HepG2 (cell line): Measurements from ENCODE around the gene ARL16. TPM values are rescaled to one million over a fixed set of nuclear protein-coding genes. Genes with fewer than 3 reads are reported as not detected.

Source experiments
- ATAC-seq: fragments of 200-7000 bp; cut with Tn5 transposase; 3 replicates; pipeline ENCODE4 v1.9.1; 2020; ENCODE audit warnings: mild to moderate bottlenecking, moderate library complexity
- BruUV-seq: library from RNA; stranded (reverse); fragments of 400-500 nt; replicated peaks from 2 replicates; lab custom pipeline; 2021; lab: Mats Ljungman, UMichigan
- CTCF ChIA-PET: fragments of 300-600 bp; formaldehyde crosslinking; extraction: SDS; loops from one replicate; lab custom pipeline; 2021; ENCODE audit warnings: low total read pairs, inconsistent platforms, low intra/inter-chr PET ratio; lab: Yijun Ruan, JAX
- POLR2A ChIA-PET: fragments of 350-600 bp; sonication (Branson Sonifier 250); formaldehyde crosslinking; loops from one replicate; lab custom pipeline; 2020; ENCODE audit warnings: antibody characterized with exemption, inconsistent platforms; lab: Yijun Ruan, JAX
- DNase-seq: peaks from one replicate; pipeline ENCODE4 v3.0.0-alpha.2; 2015; ENCODE audit warnings: low spot score
- FAIRE-seq: peaks from 3 replicates; lab custom pipeline; 2011; peaks lifted over from hg19 to GRCh38; lab: Jason Lieb, UNC
- H2AFZ ChIP-seq: one replicate; pipeline ENCODE4 v1.6.1; 2011; ENCODE audit warnings: low read length, inconsistent platforms
- H3K27ac ChIP-seq: fragments of 300-600 bp; 3 replicates; pipeline ENCODE4 v1.8.0; 2011; ENCODE audit warnings: mixed run types, mild to moderate bottlenecking, mixed read lengths, low read length, inconsistent platforms; ENCODE audit not compliant: insufficient read depth; ENCODE audit errors: extremely low read length
- H3K27me3 ChIP-seq, 2 experiments: fragments of 200-600 bp in 1 of 2; 2 replicates in 1 of 2; 3 replicates in 1 of 2; pipeline versions ENCODE4 v1.6.0 to v1.8.0; 2011; ENCODE audit warnings: low read length in 2 of 2, mild to moderate bottlenecking in 2 of 2, moderate library complexity in 2 of 2, inconsistent platforms in 1 of 2; ENCODE audit not compliant: insufficient read depth in 2 of 2, control insufficient read depth in 1 of 2
- H3K36me3 ChIP-seq, 2 experiments: fragments of 200-600 bp in 1 of 2; replicated peaks in 1 of 2; 2 replicates in 1 of 2; 3 replicates in 1 of 2; pipeline versions ENCODE4 v1.5.1 to v1.8.0; 2011; ENCODE audit warnings: low read length in 2 of 2, inconsistent platforms in 1 of 2; ENCODE audit not compliant: insufficient read depth in 2 of 2, control insufficient read depth in 1 of 2
- H3K4me1 ChIP-seq: 2 replicates; pipeline ENCODE4 v1.5.1; 2012; ENCODE audit warnings: low read length, inconsistent platforms; ENCODE audit not compliant: insufficient read depth
- H3K4me2 ChIP-seq: 2 replicates; pipeline ENCODE4 v1.6.0; 2011; ENCODE audit warnings: low read depth, low read length, inconsistent platforms
- H3K4me3 ChIP-seq, 3 experiments: fragments of 200-600 bp in 1 of 3; sonication (generic), shearing (Covaris generic) in 1 of 3; replicated peaks in 1 of 3; 2 replicates each; pipeline ENCODE4 v1.5.1; 2011 to 2016; ENCODE audit warnings: low read length in 3 of 3, inconsistent platforms in 2 of 3, low read depth in 2 of 3, mild to moderate bottlenecking in 2 of 3, control low read depth in 1 of 3, mixed read lengths in 1 of 3; ENCODE audit not compliant: insufficient read depth in 1 of 3
- H3K79me2 ChIP-seq: one replicate; pipeline ENCODE4 v1.6.1; 2011; ENCODE audit warnings: low read length, inconsistent platforms; ENCODE audit not compliant: insufficient read depth
- H3K9ac ChIP-seq: 2 replicates; pipeline ENCODE4 v1.6.0; 2011; ENCODE audit warnings: mild to moderate bottlenecking, low read depth, low read length, inconsistent platforms; ENCODE audit not compliant: insufficient read depth
- H3K9me3 ChIP-seq: 2 replicates; pipeline ENCODE4 v1.5.1; 2012; ENCODE audit warnings: mild to moderate bottlenecking, low read length
- H4K20me1 ChIP-seq: 2 replicates; pipeline ENCODE4 v1.6.0; 2011; ENCODE audit warnings: inconsistent platforms, mild to moderate bottlenecking, low read length, moderate library complexity; ENCODE audit not compliant: insufficient read depth
- AGO1 ChIP-seq: fragments of 200-400 bp; formaldehyde crosslinking; IDR thresholded peaks from 2 replicates; pipeline ENCODE4 v1.6.1; 2017; ENCODE audit warnings: mild to moderate bottlenecking, low read depth, low read length, moderate library complexity; ENCODE audit not compliant: poor library complexity, severe bottlenecking
- AGO2 ChIP-seq: fragments of 200-400 bp; formaldehyde crosslinking; optimal IDR thresholded peaks from 2 replicates; pipeline ENCODE3; 2017; ENCODE audit warnings: mild to moderate bottlenecking, low read depth, low read length, moderate library complexity
- ELF3 ChIP-seq: IDR thresholded peaks from 2 replicates; pipeline ENCODE4 v1.6.1; 2016; ENCODE audit warnings: missing genetic modification reagents, missing compliant biosample characterization
- GABPB1 ChIP-seq: IDR thresholded peaks from 2 replicates; pipeline ENCODE4 v1.6.1; 2016; ENCODE audit warnings: mild to moderate bottlenecking, missing genetic modification reagents, moderate library complexity, missing compliant biosample characterization
- KDM3A ChIP-seq: IDR thresholded peaks from 2 replicates; pipeline ENCODE4 v1.6.1; 2018; ENCODE audit warnings: low read depth, missing compliant biosample characterization
- RBFOX2 ChIP-seq: fragments of 200-400 bp; formaldehyde crosslinking; IDR thresholded peaks from 2 replicates; pipeline ENCODE4 v1.6.1; 2017; ENCODE audit warnings: low read depth, mild to moderate bottlenecking, low read length
- RXRA ChIP-seq: sonication (generic); formaldehyde crosslinking; IDR thresholded peaks from 2 replicates; pipeline ENCODE4 v1.5.1; 2020; ENCODE audit warnings: missing genetic modification reagents
- ZNF24 ChIP-seq: fragments of 450-650 bp; IDR thresholded peaks from 2 replicates; pipeline ENCODE4 v1.6.1; 2017; ENCODE audit warnings: antibody characterized with exemption, mild to moderate bottlenecking
- ZNF747 ChIP-seq: sonication (generic); formaldehyde crosslinking; IDR thresholded peaks from 2 replicates; pipeline ENCODE4 v1.8.1; 2023; ENCODE audit warnings: missing genetic modification reagents, mild to moderate bottlenecking, borderline replicate concordance
- ZNF781 ChIP-seq: sonication (generic); formaldehyde crosslinking; IDR thresholded peaks from 2 replicates; pipeline ENCODE4 v1.5.1; 2020; ENCODE audit warnings: borderline replicate concordance, mild to moderate bottlenecking, missing genetic modification reagents; ENCODE audit errors: not compliant biosample characterization
- WGBS: methylation state at CpG from one replicate; pipeline ENCODE4 v1.1.6; 2017; ENCODE audit warnings: low lambda C conversion rate; 5-methylcytosine and 5-hydroxymethylcytosine counted together
- in situ Hi-C: cut with HindIII; loops from 2 replicates; pipeline ENCODE4 v1.10.0; 2017; ENCODE audit warnings: low pct_unique_long_range_greater_than_20kb; ENCODE audit not compliant: extremely low pct_ligation_motif_present
- intact Hi-C: fragments of 100-400 bp; cut with micrococcal nuclease; formaldehyde crosslinking; loops from one replicate; pipeline ENCODE4 v1.10.0; 2022; ENCODE audit not compliant: unreplicated experiment
- polyA plus RNA-seq, 8 experiments: library from polyadenylated mRNA; depleted of rRNA in 3 of 8; stranded (reverse) in 7 of 8; unstranded in 1 of 8; fragments of >200 nt; fragmentation: Illumina TruSeq in 4 of 8; extraction: Trizol in 4 of 8; gene quantifications; 2 replicates each; pipeline versions ENCODE4 v1.2.1 to v1.2.3, GENCODE V29; 2011 to 2016; ENCODE audit warnings: low read depth in 4 of 8, missing spikeins in 1 of 8, mixed read lengths in 1 of 8; ENCODE audit not compliant: insufficient read depth in 1 of 8
- total RNA-seq, 5 experiments: library from RNA; depleted of rRNA; stranded (reverse); fragments of >200 nt; fragmentation: Illumina TruSeq; extraction: Trizol; gene quantifications; 2 replicates each; pipeline ENCODE4 v1.2.3, GENCODE V29; 2016; ENCODE audit warnings: low read depth in 1 of 5

Gene ARL16
- total and polyA plus RNA-seq, 2 of the 13 experiments (the other 11 are each of a cell fraction or from before 2014, with no cell fraction given) = 20.8 to 30.8 TPM

DNA sequence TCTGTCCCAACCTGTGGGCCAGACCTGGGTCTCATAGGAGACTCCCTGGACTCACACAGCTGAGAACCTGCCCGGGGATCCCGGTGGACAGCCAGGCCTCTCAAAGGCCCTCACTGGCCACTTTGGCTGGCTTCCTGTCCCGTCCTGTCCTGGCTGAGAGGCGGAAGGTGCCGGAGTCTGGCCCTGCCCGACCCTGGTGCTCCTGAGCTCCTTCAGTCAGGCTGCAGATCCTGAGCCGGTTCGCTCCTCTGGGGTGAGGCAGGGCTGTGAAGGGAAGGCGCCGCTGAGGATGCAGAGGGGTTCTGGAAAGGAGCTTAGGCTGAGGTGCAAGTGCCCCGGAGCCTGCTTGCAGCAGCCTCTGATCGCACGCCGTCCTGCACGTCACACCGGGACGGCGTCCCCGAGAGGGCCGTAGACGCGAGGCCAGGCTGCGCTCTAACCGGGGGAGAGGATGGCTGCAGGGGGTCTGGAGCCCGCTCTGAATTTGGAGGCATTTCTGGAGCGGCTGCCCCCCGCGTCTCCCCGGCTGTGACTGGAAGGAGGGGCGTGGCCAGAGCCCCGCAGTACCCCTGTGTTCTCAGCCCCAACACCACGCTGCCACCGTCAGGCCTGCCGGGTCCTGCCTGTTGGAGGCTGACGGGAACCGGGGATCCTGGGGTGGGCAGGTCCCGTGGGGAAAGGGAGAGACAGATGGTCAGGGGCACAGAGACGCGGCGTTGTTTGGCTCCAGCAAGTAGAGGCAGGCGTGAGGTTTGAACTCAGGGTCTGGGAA is 4.4 kb upstream of the ARL16 start:
- H3K27me3 ChIP-seq = no peaks in the 10 kb centered on the region; a peak in 2 of 5 replicates
- FAIRE-seq (no peak), ATAC-seq (no peak), DNase-seq (no peak)
- H3K27ac ChIP-seq = no peak overlapping the region
- 97% methylated on average over 36 of the region's 41 CpGs for WGBS
- no TSS peak for BruUV-seq
- in situ Hi-C loops = no loop called here
- H3K9ac ChIP-seq = no peak overlapping the region
- intact Hi-C loops = no loop called here
- ChIA-PET POLR2A (interaction anchor here (1.8 kb wide), 1 partner anchor 15 kb away, joined by 6 read pairs; the partner anchor contains the start of gene MRPL12), CTCF (no interaction called here)
- TF ChIP-seq RXRA (CRISPR knock-in tag) (no peak), ZNF781 (CRISPR knock-in tag) (no peak), ZNF747 (CRISPR knock-in tag) (no peak), ZNF24 (no peak), RBFOX2 (peak; percentile 71), ELF3 (CRISPR knock-in tag) (no peak), AGO1 (peak; percentile 26), GABPB1 (CRISPR knock-in tag) (peak; percentile 12; the same call in 1 of the 2 replicates), KDM3A (CRISPR knock-in tag) (no peak), AGO2 (peak; percentile 74)
- H3K4me1 ChIP-seq = peaks cover 17% of the 10 kb centered on the region
- no peak overlapping the region for H3K4me3 ChIP-seq
- H3K36me3 ChIP-seq = peaks cover 53 to 72% of the 10 kb centered on the region in 2 experiments; a peak in 4 of 5 replicates
- no peaks in the 10 kb centered on the region for H4K20me1 ChIP-seq
- no peaks in the 10 kb centered on the region for H3K9me3 ChIP-seq
- H3K79me2 ChIP-seq = peaks cover 28% of the 10 kb centered on the region
- no peak overlapping the region for H2AFZ ChIP-seq
- H3K4me2 ChIP-seq = no peak overlapping the region
